Calu3 (cell line): ENCODE measurements around the gene ADAD2. TPM values are rescaled to one million over a fixed set of nuclear protein-coding genes. Genes with fewer than 3 reads are reported as not detected.

ENCODE experiments used
- BruUV-seq: library from RNA; stranded (reverse); fragments of 400-500 nt; replicated peaks from 2 replicates; lab custom pipeline; 2021; lab: Mats Ljungman, UMichigan
- CTCF ChIA-PET: fragments of 300-600 bp; sonication (Branson Sonifier 250); formaldehyde crosslinking; loops from one replicate; lab custom pipeline; 2022; ENCODE audit warnings: antibody characterized with exemption; lab: Charles Lee
- DNase-seq: peaks from one replicate; pipeline ENCODE4 v3.0.0; 2022
- H3K27ac Mint-ChIP-seq: one replicate; pipeline ENCODE4 v1.8.0; 2022; ENCODE audit warnings: mixed read lengths; ENCODE audit not compliant: unreplicated experiment
- H3K27me3 Mint-ChIP-seq: one replicate; pipeline ENCODE4 v1.8.0; 2022; ENCODE audit warnings: mixed read lengths; ENCODE audit not compliant: unreplicated experiment
- H3K36me3 Mint-ChIP-seq: one replicate; pipeline ENCODE4 v1.8.0; 2022; ENCODE audit warnings: mild to moderate bottlenecking, moderate library complexity, mixed read lengths; ENCODE audit not compliant: insufficient read depth, unreplicated experiment
- H3K4me1 Mint-ChIP-seq: one replicate; pipeline ENCODE4 v1.8.0; 2022; ENCODE audit warnings: mild to moderate bottlenecking, low read depth, mixed read lengths; ENCODE audit not compliant: unreplicated experiment
- H3K4me3 Mint-ChIP-seq: one replicate; pipeline ENCODE4 v1.8.0; 2022; ENCODE audit warnings: mild to moderate bottlenecking, low read depth, moderate library complexity, mixed read lengths; ENCODE audit not compliant: unreplicated experiment
- H3K9me3 Mint-ChIP-seq: one replicate; pipeline ENCODE4 v1.8.0; 2022; ENCODE audit warnings: low read depth, mixed read lengths; ENCODE audit not compliant: unreplicated experiment
- CTCF ChIP-seq: fragments of 200-600 bp; IDR thresholded peaks from one replicate; pipeline ENCODE4 v1.8.0; 2022; ENCODE audit warnings: antibody characterized with exemption; ENCODE audit not compliant: unreplicated experiment
- intact Hi-C: fragments of 100-400 bp; cut with micrococcal nuclease; formaldehyde crosslinking; loops from one replicate; pipeline ENCODE4 v1.10.0; 2022; ENCODE audit not compliant: unreplicated experiment
- total RNA-seq: library from RNA; stranded (reverse); gene quantifications from 2 replicates; pipeline ENCODE4 v1.2.3, GENCODE V29; 2022

Gene ADAD2
- total RNA-seq, 1 experiment from 2014 or later: not detected

- H3K4me3 Mint-ChIP-seq: no peak overlapping the region
- CTCF ChIA-PET: interaction anchor here (0.7 kb wide), 1 partner anchor 9 kb away, joined by 3 read pairs; no protein-coding TSS in a partner anchor
Observed at GRCh38 chr16:84232969-84233368, 42.0 kb downstream of the ADAD2 start.

GRCh38 chr16:84233748-84234147 is 42.8 kb downstream of the ADAD2 start:
- Mint-ChIP-seq H3K36me3 (no peaks in the 10 kb centered on the region), H3K27ac (no peak overlapping the region), H3K9me3 (no peaks in the 10 kb centered on the region), H3K27me3 (peaks cover 82% of the 10 kb centered on the region), H3K4me3 (no peak overlapping the region), H3K4me1 (no peaks in the 10 kb centered on the region)
- CTCF ChIA-PET: no interaction called here
- DNase-seq: no peak
- intact Hi-C loops: no loop called here
- BruUV-seq: no TSS peak
- TF ChIP-seq CTCF: no peak

More at GRCh38 chr16:84232969-84233368, 42.0 kb downstream of the ADAD2 start:
- BruUV-seq: no TSS peak
- intact Hi-C loops: no loop called here
- no peak for DNase-seq
- no peaks in the 10 kb centered on the region for H3K36me3 Mint-ChIP-seq
- no peak for TF ChIP-seq CTCF
- no peak overlapping the region for H3K27ac Mint-ChIP-seq
- peaks cover 76% of the 10 kb centered on the region for H3K27me3 Mint-ChIP-seq
- no peaks in the 10 kb centered on the region for H3K9me3 Mint-ChIP-seq
- H3K4me1 Mint-ChIP-seq: peaks cover 3% of the 10 kb centered on the region

- Mint-ChIP-seq H3K27ac (no peak overlapping the region), H3K4me3 (no peak overlapping the region)
- TF ChIP-seq CTCF: no peak
Observed at GRCh38 chr16:84234321-84235241, 43.6 kb downstream of the ADAD2 start.

GRCh38 chr16:84236671-84237070 is 45.7 kb downstream of the ADAD2 start:
- Mint-ChIP-seq H3K27ac (no peak overlapping the region), H3K36me3 (no peaks in the 10 kb centered on the region), H3K4me3 (no peak overlapping the region), H3K27me3 (peaks cover 99% of the 10 kb centered on the region), H3K9me3 (no peaks in the 10 kb centered on the region), H3K4me1 (no peaks in the 10 kb centered on the region)
- no peak for TF ChIP-seq CTCF
- no peak for DNase-seq
- no TSS peak for BruUV-seq
- intact Hi-C loops: no loop called here
- CTCF ChIA-PET: no interaction called here

More at GRCh38 chr16:84234321-84235241, 43.6 kb downstream of the ADAD2 start:
- BruUV-seq: no TSS peak
- H3K36me3 Mint-ChIP-seq: no peaks in the 10 kb centered on the region
- peaks cover 90% of the 10 kb centered on the region for H3K27me3 Mint-ChIP-seq
- no peaks in the 10 kb centered on the region for H3K9me3 Mint-ChIP-seq
- intact Hi-C loops: no loop called here
- no peak for DNase-seq
- CTCF ChIA-PET: no interaction called here
- H3K4me1 Mint-ChIP-seq: no peaks in the 10 kb centered on the region
